Embryonic facial prominence (tissue), 1 donor: Measurements from ENCODE around the gene LSMEM2.
"Not testable (repeated sequence)": the region's sequence is repeated elsewhere in the genome, so short reads cannot be mapped to it uniquely, and the experiment has no call there.

Experiments used
- DNase-seq: peaks from one replicate; pipeline ENCODE4 v3.0.0-alpha.2; 2016; ENCODE audit errors: extremely low spot score

Gene LSMEM2

DNA sequence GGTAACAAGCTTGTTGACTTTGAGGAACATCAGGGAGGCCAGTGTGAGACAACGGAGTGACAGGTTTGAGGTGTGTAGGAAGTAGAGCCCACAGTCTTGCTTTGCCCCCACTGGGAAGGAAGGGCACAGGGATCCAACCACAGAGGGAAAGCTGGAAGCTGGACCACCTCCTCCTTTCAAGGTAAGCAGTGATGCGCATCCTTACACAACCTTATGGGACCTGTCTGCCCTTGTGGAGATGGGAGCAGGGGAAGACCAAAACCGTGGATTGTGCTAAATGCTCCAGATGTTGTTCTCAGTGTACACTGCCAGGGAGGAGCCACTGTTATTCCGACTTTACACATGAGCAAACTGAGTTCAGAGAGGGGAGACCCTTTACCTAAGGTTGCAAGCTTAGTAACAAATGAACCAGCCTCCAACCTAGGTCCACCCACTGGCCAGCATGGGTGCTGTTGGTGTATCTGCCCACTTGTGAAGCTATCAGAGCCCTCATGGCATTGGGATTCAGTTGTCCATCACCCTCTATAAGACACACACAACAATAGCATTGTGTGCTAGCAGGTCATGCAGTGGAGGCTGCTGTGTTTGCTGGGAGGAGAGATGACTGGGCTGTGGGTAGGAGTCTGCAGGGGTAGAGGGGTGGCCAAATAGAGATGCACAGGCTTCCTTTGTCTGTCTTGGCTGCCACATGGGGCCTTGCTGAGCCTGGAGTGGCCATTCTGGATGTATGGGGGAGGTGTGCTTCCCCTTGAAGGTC, 586 bp upstream of the LSMEM2 start:
- no peak for DNase-seq

DNA sequence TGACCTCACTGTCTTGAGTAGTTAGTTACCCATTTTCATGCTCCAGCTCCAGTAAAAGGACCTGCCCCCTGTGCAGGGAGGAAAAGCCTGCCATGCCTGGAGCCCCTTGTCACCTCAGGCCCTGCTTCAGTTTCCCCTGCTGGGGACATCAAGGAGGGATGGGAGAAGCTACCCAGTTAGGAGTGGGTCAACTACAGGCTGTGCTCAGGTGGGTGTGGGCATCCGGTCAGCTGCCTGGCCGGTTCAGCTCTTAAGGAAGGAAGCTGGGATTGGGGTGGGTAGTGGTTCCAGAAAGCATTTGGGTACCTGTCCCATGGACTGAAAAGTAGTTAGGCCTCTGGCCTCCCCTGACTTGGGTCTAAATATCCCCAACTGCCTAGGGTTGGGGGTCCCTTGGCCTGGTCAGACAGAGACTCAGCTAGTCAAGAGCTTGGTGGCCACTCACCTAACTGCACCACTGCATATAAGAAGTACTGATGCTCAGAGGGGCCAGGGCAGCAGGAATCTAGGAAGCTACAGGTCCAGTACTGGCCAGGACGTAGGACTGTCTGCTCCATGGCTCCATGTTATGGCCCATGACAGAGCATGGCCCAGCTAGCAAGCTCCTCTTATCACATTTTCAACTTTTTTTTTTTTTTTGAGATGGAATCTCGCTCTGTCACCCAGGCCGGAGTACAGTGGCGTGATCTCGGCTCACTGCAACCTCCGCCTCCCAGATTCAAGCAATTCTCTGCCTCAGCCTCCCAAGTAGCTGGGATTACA, 549 bp downstream of the LSMEM2 start:
- no peak for DNase-seq

DNA sequence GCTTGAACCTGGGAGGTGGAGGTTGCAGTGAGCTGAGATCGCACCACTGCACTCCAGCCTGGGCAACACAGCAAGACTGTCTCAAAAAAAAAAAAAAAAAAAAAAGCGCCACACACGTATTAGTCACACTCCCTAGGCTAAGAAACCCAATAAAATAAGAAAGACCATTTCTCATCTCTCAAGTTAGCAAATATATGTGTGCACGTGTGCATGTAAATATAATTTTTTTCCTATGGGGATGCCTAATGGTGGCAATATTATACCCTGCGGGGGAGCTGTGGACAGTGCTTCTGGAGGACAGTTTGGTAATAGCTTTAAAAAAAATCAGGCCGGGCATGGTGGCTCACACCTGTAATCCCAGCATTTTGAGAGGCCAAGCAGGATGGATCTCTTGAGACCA, 5.2 kb downstream of the LSMEM2 start:
- DNase-seq = not testable (repeated sequence)

DNA sequence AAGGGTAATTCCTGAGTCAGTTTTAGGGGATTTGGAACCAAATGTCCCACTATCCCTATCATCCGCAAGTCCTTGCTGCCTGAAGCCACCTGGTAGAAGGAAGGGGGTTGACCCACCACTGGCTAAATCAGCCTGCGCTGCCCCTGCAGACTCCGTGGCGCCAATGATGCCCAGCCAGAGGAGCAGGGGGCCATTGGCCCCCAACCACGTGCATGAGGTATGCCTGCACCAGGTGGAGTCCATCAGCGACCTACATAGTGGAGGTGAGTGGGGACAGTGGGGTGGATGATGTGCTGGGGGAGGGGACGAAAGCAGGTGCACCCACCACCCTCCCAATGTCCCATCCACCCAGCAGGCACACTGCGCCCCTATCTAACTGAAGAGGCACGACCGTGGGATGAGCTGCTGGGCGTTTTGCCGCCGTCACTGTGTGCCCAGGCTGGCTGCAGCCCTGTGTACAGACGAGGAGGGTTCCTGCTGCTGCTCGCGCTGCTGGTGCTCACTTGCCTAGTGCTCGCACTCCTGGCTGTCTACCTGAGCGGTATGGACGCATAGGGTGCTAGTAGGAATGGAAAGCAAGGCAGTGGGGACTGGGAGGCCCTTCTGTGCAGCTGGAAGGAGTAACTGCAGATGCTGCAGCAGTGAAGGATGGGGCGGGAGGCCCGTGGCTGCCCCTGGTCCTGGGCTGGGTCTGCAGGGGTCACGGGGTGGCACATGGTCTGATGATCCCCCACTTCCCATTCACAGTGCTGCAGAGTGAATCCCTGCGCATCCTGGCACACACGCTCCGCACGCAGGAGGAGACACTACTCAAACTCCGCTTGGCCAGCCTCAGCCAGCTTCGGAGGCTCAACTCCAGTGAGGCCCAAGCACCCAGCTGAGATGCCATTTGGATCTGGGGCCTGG, 7.7 kb downstream of the LSMEM2 start:
- DNase-seq = no peak

DNA sequence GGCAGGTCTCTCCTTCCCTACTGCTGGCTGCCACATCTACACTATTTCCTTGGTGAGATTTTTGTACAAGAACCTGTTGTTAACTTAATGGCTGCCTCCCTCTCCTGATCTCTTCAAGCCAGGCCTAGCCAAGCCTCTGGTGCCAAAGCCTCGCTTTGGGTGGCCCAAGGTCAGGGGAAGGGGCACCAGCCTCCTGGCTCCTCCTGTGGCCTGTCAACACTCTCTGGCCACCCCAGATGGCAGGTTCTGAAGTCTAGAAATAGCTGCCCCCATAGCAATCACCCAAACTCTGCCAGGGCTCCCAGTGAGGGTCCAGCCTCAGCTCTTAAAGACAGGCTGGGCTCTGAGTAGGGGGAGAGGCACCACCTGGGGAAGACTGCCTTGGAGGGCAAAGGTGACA, 8.4 kb downstream of the LSMEM2 start:
- no peak for DNase-seq

DNA sequence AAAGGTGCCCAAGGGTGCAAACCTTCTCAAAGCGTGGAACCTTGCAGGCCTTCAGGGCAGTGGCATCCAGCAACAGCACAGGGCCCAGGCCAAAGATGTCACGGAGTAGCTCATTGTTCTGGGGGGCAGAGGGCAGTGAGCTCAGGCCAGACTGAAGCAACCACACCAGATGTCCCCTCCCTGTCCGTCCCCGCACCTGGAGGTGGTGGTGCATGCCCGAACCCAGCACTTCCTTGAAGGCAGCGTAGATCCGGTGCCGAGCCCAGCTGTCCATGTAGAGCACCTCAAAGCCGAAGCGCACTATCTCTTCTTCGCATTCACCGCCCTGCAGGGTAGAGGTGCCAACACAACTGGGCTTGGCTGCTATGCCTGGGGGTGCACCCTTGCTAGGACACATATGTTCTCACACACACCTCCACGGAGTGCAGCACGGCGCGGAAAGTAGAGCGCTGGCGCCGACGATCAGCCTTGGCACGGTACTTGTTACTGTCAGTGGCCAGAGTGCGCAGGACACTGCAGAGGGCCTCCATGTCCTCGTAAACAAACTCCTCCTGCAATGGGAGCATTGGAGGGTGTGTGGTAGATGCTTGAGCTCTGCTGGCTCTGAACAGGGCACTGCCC, 9.6 kb downstream of the LSMEM2 start:
- DNase-seq = no peak

DNA sequence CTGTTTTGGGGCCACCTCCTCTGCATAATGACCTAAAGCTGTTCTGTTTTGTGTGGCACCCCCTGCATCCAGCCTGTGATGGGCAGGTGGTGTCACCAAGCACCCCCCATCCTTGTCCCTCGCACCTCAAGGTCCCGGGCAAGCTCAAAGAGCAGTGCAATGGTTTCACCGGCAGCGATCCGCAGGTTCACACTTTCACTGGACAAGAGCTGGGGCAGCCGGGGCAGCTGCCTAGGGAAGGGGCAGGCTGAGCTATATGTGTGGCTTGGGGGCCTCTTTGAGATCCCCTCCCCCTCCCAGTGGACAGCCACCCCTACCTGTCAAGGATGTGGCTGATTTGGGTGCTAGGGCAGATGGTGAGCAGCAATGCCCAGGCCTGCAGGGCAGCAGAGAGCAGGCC, 10.2 kb downstream of the LSMEM2 start:
- DNase-seq = no peak

DNA sequence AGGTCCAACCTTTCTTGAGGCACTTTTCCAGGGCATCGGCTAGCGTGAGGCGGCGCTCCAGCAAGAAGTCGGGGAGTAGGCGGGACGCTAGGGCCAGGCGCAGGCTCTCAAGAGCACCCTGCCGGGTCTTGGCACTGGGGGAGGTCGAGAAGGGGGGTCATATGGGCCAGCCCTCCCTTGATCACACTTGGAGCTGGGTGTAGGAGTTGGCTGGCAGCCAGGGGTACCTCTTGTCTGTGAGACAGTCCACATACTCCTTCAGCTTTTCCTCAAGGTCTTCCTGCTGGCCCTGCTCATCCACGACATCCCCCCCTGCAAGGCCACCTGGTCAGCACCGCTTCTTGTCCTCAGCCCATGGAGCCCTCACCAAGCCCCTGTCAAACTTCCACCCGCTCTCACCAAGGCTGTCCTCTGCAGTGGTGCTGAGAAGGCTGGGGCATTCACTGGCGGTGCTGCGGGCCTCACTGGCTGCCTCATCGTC, 11.3 kb downstream of the LSMEM2 start:
- no peak for DNase-seq

DNA sequence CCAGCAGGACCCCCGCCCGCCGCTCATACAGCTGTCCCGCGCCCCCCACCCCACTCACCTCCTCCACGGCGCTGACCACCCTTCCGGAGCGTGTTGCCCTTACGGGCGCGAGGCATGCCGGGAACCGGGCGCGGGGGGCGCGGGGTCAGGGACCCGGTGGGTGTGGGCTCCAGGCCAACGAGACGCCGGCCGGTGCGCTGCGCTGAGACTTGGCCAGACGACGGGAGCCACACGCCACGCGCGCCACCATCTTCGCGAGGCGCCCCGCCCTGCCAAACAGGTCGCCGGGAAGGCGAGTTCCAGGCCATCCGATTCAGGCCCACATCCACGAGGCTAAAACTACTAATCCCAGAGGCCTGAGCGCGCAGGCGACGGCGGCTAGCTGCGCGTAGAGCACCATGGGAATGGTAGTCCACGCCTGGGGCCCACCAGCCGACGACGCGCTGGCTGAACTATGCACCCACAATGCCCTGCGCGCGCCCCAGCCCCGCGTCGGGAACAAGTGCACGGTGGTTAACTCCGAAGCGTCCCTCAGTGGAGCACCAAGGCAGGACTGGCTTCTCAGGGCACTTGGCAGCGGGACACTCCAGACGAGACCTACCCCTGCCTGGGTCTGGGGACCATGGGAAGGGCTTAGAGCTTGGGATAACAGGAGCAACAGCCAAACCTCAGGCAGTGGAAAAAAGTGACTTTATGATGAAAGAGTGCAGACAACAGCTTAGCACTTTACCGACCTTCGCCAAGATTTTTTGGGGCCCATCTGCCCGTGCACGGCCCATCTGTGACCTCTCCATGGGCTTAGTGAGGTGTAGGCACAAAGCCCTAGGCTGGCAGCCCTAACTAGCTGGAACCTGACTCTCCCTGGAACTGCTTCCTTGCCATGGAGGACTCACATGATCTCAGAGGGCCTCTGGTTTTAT, 13.5 kb downstream of the LSMEM2 start, which contains the start of gene IFRD2:
Gene IFRD2, minus strand, starts transcription at position 271 of the 920 bp plus-strand sequence. Its CDS starts 155 bp downstream, at position 116.
- DNase-seq = peak; percentile 96

DNA sequence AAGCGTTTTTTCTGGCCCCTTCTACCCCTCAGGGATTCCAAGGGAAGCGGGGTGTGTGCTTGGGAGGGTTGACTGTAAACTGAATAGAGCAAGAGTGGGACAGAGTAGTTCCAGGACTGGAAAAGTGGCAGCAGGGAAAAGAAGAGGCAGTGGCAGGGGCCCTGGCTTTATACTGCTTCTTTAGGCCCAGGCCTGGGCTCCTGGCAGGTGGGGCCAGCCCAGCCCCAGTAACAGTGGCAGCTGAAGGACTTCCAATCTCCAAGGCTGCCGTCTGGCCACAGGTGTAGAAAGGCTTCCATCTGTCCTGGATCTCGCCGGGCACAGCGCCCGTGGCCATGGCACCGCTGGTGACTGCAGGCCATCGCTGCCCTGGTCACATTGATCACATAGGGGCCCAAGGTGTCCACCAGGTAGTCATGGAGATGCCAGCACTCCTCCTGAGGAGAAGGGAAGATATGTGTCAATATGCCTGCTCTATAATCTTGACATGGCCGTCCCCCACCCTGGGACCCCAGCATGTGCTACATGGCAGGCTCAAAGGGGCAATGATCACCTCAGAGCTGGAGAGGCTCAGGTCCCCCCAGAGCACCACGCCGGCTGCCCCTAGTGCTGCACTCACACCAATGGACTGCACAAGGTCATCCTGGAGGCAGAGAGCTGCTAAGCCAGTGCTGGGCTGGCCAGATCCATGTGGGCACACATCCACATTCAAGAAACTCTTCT, 14.4 kb downstream of the LSMEM2 start:
- DNase-seq = no peak

DNA sequence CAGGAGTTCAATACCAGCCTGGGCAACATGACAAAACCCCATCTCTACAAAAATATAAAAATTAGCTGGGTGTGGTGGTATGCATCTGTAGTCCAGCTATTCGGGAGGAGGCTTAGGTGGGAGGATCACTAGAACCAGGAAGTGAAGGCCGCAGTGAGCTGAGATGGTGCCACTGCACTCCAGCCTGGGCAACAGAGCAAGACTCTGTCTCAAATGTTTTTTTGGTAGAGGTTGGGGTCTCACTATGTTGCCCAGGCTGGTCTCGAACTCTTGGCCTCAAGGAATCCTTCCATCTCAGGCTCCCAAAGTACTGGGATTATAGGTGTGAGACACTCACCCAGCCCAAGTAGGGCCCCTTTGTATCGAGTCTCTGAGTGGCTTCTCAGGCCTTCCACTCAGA, 15.2 kb downstream of the LSMEM2 start:
- no peak for DNase-seq

DNA sequence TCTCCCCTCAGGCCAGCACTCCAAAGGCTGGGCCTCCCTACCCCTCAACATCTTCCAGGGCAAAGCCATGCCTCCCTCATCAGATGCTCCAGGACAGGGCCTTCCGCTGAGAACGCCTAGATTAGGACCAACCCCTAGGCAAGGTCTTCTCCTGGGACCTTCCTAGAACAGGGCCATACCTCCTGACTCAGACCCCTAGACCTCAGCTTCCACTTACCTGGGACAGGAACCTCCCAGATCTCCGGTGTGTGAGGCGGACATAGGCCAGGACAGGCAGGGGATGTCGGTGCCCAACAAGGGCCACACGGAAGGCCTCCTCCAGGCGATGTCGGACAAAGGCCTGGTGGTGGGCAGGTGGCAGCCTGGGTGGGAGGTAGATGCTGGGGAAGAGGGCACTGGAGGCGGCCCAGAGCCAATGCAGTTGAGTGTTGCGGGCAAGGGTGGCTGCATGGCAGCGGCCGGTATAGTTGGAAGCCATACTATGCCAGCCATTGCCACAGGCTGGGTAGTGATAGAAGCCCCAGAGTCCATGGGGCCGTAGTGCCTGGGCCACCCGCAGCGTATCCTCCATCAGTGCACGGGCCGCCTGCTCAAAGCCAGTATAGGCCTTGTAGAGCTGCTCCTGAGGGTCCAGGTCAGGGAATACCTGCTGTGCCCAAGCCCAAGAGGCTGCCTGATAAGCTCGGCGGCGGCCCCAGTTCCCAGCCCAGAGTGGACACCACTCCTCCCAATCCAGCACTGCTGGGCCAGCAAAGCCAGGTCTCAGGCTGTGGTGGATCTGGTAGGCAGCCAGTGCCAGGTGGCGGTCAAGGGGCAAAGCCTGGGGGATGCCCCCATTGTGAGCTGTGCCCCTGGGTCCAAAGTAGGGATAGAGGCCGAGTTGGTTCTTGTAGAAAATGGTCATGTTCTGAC, 15.9 kb downstream of the LSMEM2 start:
- DNase-seq = no peak

DNA sequence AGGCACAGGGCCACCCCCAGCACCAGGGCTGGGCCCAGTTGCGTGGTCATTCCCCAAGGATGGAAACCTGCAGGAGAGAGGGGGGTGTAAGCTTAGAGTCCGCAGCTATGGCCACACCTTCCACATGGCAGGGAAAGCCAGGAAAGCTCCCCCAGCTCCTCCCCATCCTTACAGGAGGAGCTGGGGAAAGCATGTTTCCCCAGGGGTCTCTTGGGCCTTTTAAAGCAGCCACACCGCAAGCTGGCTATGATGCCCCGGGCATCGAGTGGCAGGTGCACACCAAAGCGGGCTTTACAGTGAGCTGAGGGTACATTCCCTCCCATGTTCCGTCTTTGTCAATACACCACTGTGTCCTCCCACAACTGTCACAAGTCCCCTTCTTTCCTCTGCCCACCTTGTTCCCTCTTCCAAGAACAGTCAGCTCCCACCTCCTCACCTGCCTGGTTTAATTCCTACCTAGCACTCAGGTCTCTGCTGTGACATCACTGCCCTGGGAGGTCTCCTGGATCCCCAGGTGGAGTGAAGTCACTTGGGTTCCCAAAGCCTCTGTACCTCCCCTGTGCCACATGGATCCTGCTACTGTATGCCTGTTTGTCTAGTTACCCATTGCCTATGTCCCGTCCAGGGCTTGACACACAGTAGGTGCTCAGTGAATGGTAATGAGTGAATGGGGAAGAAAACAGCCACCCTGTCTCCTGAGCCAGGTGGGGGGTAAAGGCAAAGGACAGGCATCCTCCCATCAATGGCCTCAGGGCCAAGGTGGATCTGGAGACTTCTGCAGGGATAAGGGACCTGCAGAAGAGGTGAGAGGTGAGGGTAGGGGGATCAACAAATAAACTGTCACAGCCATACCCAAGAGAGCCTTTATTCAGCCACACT, 16.9 kb downstream of the LSMEM2 start:
- DNase-seq = no peak

DNA sequence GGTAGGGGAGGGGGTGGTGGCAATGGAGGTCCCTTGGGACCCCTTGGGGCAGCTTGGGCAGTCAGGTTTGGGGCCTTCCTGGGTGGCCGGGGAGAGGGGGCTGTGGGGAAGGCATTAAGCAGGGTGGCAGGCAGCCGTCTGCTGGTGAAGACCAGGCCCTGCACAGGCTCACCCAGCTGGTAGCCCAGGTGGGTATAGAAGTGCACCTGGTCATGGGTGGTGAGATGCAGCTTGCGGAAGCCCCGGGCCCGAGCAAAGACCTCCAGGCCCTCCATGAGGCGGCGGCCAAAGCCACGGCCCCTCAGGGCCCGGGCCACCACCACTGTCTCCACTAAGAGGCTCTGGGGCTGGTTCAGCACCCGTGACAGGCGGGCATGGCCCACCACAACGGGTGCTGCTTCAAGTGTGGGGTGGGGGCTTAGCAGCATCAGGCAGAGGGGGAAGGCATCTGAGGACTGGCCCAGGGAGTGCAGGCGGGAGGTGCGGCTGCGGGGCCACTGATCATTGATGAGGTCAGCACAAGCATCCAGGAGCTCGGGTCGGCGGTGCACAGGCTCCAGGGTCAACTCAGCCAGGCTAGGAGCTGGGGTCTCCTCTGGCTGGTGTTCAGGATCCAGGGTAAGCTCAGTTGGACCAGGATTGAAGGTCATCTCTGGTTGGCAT, 18.0 kb downstream of the LSMEM2 start:
- peak; percentile 1 for DNase-seq

DNA sequence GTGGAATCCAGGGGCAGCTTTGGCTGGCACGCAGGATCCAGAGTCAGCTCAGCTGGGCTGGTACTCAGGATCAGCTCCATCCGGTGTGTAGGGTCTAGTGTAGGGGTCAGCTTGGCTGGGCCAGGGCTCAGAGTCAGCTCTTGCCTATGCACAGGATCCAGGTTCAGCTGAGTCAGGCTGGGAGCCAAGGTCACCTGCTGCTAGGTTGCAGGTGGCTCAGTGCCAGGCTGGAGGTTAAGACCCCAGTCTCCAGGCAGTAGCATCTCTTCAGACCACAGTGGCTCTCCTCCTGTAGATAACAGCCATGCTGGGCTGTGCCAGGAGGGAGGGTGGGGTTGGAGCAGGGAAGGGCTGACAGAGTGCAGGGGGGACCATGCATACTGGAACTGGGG, 18.5 kb downstream of the LSMEM2 start:
- DNase-seq = peak; percentile 4

DNA sequence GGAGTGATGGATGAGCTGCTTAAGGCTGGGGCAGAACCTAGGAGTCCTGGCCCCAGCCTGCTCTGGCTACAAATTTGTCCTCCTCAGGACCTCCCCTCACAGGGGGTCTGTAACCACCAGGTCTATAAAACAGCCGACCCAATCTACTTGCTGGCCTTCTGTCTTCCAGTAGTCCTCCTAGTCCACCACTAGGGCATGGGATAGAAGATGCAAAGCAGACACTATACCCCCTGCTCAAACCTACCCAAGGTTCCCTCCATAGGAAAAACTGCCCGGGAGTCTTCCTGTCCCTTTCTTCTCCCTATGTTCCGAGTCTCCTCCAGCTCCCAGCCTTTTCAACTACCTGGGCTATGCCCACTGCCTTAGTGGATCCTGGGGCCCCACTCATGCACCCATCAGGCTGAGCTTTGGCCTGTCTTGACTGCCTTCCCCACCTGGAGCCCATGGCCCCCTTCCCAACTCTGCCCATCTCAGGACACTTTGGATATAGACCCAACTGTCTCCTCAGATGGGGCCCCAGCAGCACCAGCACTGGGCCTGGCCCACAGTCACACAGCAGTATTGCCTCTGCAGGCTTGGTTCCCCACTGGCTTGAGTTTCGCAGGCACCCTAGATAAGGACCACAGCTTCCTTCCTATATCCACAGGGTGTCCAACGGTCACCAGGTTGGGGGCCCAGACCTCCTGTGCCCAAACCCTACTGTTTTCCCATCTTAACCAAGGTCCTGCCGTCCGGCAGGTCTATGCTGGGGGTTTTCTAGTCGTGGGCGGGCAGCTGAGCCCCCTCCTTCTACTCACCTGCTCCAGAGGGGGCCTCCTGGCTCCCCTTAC, 19.2 kb downstream of the LSMEM2 start:
- DNase-seq = peak; percentile 5
